Activated CD4-positive, CD25-positive, alpha-beta regulatory T cell treated with anti-CD3 and anti-CD28 coated beads, Interleukin-2, amount 50 U/mL, for 16 hours (primary cell): ENCODE measurements around the gene ADAMTS17.
A peak's percentile ranks its signal among the peaks of the same experiment; 100 is the strongest.
"Not testable (repeated sequence)": the region's sequence is repeated elsewhere in the genome, so short reads cannot be mapped to it uniquely, and the experiment has no call there.

Experiments
- DNase-seq: peaks from one replicate; pipeline ENCODE4 v3.0.0-alpha.2; 2020; ENCODE audit warnings: low read depth, low spot score

ADAMTS17 gene

GRCh38 chr15:99956820-99957641 lies 384.7 kb downstream of the ADAMTS17 start:
- DNase-seq, result no peak

- DNase-seq, result no peak
Observed at GRCh38 chr15:99956022-99956775, 385.6 kb downstream of the ADAMTS17 start.

- no peak for DNase-seq
Observed at GRCh38 chr15:99955532-99955931, 386.2 kb downstream of the ADAMTS17 start.

GRCh38 chr15:99955181-99955525 lies 386.6 kb downstream of the ADAMTS17 start:
- no peak for DNase-seq

GRCh38 chr15:99954361-99955180 lies 387.2 kb downstream of the ADAMTS17 start:
- no peak for DNase-seq

GRCh38 chr15:99953886-99954285 lies 387.9 kb downstream of the ADAMTS17 start:
- no peak for DNase-seq

- DNase-seq, result no peak
Observed at GRCh38 chr15:99951511-99951910, 390.3 kb downstream of the ADAMTS17 start.

GRCh38 chr15:99944131-99944530 lies 397.6 kb downstream of the ADAMTS17 start:
- no peak for DNase-seq

- no peak for DNase-seq
Observed at GRCh38 chr15:99943466-99943865, 398.3 kb downstream of the ADAMTS17 start.

- DNase-seq, result no peak
Observed at GRCh38 chr15:99932676-99933402, 408.9 kb downstream of the ADAMTS17 start.

GRCh38 chr15:99931703-99932603 lies 409.8 kb downstream of the ADAMTS17 start:
- no peak for DNase-seq

- no peak for DNase-seq
Observed at GRCh38 chr15:99930696-99931095, 411.1 kb downstream of the ADAMTS17 start.

GRCh38 chr15:99929266-99929665 lies 412.5 kb downstream of the ADAMTS17 start:
- no peak for DNase-seq

- DNase-seq, result peak; percentile 76
Observed at GRCh38 chr15:99928429-99928981, 413.3 kb downstream of the ADAMTS17 start.

- not testable (repeated sequence) for DNase-seq
Observed at GRCh38 chr15:99926532-99926931, 415.2 kb downstream of the ADAMTS17 start.

- DNase-seq, result peak; percentile 54
Observed at GRCh38 chr15:99925661-99926461, 415.9 kb downstream of the ADAMTS17 start.

GRCh38 chr15:99923711-99924110 lies 418.1 kb downstream of the ADAMTS17 start:
- no peak for DNase-seq
